Femur (tissue), 1 donor: ENCODE results near the gene ANTXRL.
"Not testable (repeated sequence)": the region's sequence is repeated elsewhere in the genome, so short reads cannot be mapped to it uniquely, and the experiment has no call there.

Experiments
- DNase-seq: peaks from one replicate; pipeline ENCODE4 v3.0.0-alpha.2; 2017

Gene ANTXRL

DNA sequence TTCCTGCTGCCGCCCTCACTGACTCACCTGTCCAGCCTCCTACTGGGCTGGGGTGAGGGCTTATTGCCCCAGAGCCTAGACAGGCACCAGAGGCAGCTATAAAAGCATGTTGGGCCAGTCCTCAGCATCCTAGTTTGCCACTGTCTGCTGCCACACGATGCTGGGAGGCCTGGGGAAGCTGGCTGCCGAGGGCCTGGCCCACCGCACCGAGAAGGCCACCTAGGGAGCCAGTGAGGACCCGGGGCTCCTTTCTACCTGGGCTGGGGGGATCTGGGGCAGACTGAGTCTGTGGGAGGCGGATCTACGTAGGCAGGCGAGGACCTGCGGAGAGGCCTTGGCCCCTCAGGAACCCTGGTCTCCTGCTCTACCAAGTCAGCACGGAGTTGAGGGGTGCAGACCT lies 82.2 kb downstream of the ANTXRL start:
- not testable (repeated sequence) for DNase-seq

DNA sequence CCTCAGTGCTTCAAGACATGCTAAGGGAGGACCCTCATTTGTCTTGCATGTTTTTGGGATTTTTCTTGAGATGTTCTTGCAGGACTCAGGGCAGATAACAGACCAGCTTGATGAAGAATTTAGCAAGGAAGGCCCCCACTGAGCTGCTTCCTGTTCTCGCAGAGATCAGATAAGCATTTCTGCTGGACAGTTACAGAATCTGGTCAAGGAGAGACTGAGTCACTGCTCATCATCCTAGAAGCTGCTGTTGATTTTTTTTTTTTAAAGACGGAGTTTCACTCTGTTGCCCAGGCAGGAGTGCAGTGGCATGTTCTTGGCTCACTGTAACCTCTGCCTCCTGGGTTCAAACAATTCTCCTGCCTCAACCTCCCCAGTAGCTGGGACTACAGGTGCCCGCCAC lies 87.6 kb downstream of the ANTXRL start:
- not testable (repeated sequence) for DNase-seq

DNA sequence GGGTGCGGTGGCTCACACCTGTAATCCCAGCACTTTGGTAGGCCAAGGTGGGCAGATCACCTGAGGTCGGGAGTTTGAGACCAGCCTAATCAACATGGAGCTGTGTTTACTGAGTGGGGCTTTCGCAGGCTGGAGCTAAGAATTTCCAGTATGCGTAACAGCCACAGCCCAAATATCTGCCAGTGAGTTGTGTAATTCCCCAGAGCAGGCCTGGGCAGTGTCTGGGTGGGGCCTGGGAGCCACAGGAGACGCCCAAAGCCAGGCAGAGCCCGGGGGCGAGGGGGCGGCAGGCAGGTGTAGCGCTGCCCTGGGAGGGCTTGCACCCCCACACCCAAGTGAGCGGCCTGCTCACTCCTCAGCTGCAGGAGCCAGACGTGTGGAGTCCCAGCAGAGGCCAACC lies 88.6 kb downstream of the ANTXRL start, which contains the start of gene ANXA8L1:
Gene ANXA8L1, plus strand, starts transcription at position 371 of the 400 bp plus-strand sequence. CDS start 76 bp downstream, outside the sequence.
- DNase-seq, result not testable (repeated sequence)

DNA sequence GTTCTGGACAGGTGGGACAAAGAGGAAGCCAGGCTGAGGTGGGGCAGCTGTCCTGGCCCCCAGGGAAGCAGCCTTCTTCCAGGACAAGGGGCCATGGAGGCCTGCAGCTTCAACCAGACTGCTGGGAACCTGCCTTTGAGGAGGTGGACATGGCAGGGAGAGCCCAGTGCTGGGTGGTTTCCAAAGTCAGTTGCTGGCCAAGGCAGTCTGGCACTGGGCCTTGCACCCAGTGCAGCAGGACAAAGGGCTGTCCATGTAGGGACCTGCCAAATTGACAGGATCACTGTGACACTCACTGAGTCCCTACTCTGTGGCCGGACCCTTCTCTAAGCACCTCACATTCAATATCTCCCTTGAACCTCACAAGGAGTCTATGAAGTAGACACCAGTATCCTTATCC lies 90.2 kb downstream of the ANTXRL start:
- not testable (repeated sequence) for DNase-seq

DNA sequence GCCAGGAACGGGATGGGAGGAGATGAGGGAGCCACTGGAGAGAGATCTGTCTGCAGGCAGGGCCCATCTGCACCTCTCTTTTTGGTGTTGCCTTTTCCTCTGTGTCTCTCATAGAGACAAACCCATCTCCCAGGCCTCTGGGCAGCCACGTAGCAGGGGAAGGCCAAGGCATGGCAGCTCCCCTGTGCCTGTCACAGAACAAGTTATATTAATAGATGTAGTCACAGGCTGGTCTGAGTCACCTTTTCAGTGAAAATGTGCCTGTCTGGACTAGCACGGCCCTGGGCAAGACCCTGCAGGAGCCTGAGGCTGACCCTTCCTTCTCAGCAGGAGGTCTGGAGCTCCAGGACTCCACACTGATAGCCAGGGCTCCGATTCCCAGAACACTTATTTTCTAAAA lies 90.9 kb downstream of the ANTXRL start:
- DNase-seq, result not testable (repeated sequence)

DNA sequence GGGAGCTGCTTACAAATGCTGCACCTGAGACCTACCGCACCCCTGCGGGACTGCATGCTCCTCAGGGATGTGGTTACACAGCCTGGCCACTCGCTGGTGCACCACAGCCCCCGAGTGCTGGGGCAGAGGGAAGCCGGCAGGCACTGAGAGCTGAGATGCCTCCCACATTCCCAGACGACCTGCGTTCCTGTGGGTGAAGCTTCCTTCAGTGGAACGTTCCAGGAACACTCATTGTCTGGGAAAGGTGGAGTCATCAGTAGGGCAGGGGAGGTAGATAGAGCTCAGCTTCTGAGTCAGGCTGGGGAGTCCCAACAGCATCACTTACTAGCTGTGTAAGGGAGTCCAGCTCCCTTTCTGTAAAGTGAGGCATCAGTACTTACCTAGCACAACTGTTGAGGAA lies 91.3 kb downstream of the ANTXRL start:
- DNase-seq, result not testable (repeated sequence)

DNA sequence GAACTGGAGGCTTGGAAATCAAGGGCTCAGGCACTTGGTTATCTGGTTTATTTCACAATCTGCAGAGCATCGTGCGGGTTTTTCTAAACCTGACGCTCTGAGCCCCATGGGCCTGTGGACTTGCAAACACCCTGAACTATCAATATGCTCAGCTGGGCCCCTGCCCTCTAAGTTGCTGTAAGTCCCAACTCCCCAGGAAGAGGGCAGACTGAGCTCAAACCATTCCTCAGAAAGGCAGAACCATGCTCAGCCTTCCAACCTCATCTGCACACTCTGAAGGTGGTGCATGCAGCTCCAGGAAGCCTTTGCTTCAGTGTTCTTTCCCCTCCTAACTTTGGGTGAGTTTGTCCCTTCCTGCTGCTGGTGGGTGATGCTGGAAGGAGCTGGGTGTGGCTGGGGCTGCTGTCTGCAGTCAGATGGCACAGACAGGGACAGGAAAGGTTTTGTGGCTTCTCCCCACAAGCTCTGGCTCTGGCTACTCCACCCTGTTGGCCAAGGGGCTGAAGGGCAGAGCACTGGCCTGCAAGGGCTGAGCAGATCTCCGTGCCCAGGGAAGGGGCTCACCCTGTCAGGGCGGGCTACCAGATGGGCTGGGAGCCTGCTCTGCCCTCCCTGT lies 92.5 kb downstream of the ANTXRL start:
- DNase-seq, result not testable (repeated sequence)
